NCI-H1694 (cell line): Measurements from ENCODE around the gene C10orf90.

Experiments used
- DNase-seq: peaks from one replicate; lab custom pipeline; 2025; lab: John Stamatoyannopoulos, UW

The C10orf90 gene

DNA sequence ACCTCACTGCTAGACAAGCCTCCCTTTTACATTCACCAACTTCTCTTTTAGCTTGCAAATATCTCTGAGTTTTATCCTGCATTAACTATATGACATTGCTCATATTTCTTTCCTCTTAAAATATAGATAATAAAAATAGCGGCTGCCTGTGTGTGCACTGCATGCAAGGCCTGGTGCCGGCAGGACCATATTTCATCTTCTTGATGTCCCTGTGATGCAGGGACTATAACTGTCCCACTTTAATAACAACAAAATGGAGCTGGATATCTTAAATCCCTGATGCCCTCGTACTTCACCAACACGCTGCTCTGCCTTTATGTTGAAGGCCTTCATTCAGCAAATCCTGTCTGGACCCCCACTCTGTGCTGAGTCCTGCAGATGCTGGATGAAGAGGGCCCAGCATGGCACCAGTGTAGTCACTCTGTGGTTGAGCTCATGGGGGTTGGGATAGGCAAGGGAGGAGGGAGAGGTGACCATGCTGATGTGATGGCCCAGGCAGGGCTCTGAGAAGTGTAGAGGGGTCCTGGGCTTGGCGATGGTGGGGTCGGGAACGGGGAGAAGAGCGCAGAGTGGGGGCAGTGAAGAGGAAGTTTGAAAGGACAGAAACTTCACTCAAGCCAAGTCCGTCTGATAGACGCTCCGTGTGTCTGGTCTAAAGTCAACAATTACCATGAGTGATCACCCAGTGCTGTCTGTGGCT is 40.4 kb downstream of the C10orf90 start:
- no peak for DNase-seq

DNA sequence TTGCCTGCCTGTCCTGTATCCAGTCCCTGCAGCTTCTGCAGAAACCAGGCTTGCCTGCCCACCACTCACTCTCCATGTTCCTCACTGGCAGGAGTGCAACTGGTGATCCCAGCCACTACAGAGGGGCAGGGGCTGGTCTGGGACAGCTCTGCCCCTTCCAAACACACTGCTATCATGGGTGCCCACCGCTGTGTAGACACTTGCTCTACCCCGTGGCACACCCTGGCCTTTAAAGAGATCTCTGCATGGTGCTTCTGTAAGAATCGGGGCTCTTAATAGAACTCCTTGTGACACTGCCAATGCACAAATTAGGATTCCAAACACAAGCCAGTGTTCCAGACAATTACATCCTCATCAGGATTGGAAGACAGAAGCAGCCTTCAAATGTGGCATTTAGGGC is 41.7 kb downstream of the C10orf90 start:
- no peak for DNase-seq

DNA sequence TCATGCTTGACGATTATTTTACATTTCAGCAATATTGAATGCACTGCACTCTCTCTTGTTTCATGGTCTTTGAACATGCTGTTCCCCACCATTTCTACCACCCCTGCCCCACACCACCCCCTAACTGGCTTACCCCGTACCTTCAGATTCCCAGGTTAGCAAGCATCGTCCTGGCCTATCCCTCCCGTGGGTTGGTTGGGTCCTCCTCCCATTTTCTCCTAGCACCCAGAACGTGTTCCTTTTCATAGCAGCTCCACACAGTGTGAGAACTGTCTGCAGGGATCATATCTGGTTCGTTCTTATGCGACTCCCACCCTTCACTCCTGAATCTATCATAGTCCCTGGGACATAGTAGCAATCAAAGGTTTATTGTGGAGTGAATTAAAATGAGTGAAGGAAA is 48.6 kb downstream of the C10orf90 start:
- DNase-seq = no peak

DNA sequence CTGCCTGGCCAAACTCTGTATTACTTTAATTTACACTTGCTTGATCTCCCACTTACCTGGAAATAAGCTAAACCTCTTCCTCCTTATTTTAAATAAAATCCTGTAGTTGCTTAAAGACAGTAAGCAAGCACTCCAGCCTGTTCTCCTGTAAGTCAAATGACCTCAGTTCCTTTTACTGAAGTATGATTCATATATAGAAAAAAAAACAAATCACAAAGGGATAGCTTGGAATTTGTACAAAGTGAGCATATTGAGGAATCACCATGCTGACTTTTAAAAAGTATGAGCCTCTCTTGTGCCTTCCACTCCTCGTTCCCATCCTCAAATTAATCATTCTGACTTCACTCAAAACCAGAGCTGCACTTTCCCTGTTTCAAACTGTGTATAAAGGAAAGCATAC is 52.0 kb downstream of the C10orf90 start:
- no peak for DNase-seq

DNA sequence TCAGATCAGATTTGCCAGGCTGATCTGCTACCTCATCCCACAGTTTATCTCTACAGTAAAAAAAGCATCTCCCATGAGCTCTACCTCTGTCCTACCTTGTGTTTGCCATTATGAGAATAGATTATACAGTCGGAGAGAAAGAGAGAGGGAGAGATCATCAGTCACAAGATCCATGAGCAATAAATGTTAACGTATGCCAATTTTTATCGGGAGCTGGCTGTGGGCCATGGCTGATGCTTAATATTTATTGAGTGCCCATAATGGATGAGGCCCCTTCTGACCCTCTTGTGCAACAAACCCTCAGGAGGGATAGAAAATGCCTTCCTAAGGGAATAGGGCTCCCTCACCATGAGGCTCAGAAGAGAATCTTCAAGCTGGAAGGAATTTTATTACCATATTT is 52.8 kb downstream of the C10orf90 start:
- no peak for DNase-seq

DNA sequence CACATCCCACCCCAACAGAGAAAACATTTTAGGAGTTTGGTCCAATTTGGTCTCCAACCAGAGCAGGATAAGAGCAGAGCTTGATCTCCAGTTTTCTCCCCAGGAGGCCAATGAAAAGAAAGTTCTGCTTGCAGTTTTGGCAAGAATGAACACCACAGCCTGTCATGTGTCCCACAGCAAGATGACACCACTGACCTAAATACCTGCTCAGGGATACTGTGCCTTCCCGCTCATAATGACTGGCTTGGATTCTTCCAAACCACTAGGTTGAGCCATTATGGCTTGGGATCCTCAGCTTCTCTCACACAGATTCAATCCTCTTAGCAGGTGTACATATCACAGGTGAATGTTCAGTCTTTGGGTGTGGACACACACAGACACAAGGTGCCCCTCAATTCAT is 53.3 kb downstream of the C10orf90 start:
- no peak for DNase-seq

DNA sequence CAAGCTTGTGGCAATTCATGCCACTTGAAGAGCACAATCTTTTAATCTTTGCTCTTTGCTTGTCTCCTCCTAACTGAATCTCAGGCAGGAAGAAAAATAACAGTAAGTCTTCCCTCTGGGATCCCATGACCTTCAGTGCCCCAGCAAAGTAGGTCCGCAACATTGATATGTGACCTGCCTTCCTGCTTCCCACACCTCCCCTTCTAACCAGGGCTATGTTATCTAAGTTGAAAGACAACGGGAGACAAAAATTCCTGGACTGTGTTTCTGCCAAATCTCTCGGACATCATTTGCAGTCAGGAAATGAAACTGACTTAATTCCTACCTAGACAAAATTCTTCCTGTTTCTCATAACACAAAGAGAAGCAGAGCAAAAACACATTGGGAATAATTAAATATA is 53.8 kb downstream of the C10orf90 start:
- no peak for DNase-seq

DNA sequence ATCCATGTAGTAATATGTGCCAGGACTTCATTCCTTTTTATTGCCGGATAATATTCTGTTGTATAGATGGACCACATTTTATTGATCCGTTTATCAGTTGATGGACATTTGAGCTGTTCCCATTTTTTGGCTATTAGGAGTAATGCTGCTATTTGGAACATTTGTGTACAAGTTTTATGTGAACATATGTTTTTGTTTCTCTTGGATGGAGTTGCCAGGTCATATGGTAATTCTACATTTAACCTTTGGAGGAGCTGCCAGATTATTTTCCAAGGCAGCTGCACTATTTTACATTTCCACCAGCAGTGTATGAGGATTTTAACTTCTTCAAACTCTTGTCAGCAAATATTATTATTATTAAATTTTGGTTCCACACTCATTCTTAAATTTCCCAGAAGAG is 59.2 kb downstream of the C10orf90 start:
- no peak for DNase-seq

DNA sequence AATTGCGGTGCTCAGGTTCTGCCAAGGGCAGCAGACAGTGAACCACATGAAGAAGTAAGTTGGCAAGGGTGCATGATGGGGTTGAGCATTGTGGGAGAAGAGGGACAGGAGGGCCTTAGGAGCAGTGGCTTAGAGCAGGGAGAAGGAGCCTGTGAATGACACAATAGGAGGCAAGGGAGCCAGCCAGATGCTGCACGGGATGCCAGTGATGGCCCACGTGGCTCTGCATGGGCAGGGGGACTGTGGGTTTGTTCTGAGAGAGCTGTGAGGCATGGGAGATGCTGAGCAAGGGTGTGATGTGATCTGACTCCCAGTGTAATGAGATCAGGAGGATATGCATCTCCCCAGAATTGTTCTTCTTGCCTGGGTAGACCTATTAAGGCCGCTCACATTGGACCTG is 60.9 kb downstream of the C10orf90 start:
- no peak for DNase-seq

DNA sequence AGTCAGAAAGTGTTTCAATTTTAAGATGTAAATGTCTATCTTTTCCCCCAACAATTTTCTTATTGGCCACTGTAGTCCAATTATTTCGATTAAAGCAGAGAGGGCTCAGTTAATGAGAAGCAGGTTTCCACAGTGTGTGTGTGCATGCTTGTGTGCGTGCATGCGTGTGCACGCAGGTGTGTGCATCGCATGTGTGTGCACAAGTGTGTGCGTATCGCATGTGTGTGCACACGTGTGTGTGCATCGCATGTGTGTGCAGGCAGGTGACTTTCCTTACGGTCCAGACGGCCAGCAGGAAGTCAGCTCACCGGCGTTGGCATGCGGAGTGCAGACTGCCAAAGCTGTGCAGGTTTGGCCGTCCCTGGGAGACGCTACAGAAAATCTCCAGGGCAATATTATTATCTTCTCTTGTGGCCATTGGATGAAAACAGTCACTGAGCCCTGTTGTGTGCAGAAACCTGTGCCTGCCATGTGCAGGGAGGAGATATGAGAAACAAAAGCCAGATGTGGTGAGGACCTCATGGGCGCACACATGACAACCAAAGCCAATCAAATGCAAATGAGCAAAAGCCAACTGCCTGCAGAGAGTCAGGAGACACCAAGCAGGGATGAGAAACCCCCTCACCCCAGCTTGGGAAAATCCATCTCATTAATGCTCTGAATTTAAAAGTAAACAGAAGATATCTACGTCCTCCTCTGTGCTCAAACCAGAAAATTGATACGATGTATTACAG is 70.4 kb downstream of the C10orf90 start:
- no peak for DNase-seq

DNA sequence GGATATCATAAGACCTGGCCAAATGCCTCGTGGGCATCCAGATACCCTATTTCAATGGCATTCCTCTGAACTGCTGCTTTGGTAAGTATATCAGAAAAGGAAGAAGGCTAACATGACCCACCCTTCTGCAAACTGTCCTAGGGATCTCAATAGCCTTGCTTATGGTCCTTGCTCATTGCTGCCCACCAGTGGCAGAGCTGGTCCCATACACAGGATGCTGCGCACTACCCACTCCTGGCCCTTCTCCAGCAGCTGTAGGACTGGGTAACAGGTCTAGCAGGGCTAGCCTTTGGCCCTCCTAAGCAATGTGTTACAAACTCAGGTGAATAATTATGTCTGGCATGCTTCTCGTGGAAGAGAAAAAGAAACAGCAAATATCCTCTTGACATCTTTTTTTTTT is 72.5 kb downstream of the C10orf90 start:
- DNase-seq = peak; percentile 4

DNA sequence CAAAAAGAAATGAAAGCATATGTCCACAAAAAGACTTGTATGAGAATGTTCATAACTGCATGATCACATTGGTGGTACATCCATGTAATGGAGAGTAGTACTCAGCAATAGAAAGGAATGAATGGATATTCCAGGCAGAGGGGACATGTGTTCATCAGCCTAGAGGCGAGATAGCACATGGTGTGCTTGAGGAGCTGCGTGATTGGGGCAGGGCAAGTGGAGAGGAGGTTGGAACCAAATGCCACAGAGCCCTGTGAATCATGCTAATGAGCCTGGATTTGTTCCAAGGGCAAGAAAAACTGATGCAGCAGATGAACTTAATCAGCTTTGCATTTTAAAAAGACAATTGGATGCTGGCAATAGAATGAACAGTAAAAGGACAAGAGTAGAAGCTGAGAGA is 73.3 kb downstream of the C10orf90 start:
- DNase-seq = no peak

DNA sequence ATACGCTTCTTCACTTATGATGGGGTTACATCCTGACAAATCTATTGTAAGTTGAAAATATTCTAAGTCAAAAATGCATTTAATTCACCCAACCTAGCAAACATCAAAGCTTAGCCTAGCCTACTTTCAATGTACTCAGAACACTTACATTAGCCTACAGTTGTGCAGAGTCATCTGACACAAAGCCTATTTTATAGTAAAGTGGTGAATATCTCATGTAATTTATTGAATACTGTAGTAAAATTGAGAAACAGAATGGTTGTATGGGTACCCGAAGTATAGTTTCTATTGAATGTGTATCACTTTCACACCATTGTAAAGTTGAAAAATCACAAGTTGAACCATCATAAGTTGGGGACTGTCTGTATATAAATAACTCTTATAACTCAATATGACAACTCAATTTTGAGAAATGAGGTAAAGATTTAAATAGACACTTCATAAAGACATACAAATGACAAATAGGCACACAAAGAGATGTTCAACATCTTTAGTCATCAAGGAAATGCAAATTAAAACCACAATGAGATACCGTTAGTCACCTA is 73.9 kb downstream of the C10orf90 start:
- DNase-seq = no peak

DNA sequence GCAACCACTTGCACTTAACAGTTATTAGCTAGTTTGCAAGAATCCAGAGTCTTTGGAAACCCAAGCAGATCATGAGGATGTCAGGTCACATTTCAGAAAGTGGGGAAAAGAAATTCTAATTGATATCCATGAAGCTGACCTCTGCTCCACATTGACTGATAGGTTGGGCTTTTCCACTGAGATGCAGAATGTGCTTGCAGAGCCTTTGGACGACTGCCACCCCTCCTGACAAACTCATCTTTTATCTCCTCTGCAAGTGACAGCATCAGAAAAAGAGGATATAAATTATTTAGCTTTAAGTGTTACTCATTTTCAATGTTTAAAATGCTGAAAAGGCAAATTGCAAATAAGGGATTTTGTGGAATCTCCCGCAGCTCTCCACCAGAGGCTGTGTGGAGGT is 75.3 kb downstream of the C10orf90 start:
- DNase-seq = no peak

DNA sequence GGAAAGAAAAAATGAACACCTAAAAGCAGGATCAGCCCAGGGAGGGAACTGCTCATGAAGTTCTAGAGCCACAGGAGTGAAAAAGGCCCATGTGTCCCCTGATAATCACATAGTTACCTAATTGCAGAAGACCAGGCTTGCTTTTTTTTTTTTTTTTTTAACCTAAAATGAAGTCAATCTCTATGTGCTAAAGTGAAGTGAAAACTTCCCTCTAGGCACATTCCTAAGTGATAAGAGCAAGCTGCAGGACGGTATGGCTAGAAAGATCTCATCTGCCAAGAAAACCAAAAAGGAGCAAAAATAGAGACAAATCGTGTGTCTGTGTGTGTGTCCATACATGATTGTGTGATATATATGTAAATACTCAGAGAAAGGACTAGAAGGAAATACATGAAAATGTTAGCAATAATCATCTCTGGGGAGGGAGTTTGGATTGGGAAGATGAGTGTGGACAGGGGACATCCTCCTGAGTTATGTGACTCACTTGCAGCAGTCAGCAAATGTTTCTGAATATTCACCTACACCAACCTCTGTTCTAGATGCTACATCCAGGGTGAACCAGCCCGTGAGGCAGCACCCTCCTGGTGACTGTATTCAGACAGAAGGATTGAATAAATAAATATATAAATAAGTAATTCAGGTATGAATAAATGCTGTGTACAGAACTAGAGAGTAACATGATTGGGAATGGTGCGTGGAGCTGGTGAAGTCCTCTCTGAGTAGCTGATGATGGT is 76.4 kb downstream of the C10orf90 start:
- no peak for DNase-seq

DNA sequence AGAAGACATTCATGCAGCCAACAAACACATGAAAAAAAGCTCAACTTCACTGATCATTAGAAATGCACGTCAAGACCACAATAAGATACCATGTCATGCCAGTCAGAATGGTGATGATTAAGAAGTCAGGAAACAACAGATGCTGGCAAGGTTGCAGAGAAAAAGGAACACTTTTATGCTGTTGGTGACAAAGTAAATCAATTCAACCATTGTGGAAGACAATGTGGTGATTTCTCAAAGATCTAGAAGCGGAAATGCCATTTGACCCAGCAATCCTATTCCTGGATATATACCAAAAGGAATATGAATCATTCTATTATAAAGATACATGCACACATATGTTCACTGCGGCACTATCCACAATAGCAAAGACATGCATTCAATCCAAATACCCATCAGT is 77.6 kb downstream of the C10orf90 start:
- no peak for DNase-seq

DNA sequence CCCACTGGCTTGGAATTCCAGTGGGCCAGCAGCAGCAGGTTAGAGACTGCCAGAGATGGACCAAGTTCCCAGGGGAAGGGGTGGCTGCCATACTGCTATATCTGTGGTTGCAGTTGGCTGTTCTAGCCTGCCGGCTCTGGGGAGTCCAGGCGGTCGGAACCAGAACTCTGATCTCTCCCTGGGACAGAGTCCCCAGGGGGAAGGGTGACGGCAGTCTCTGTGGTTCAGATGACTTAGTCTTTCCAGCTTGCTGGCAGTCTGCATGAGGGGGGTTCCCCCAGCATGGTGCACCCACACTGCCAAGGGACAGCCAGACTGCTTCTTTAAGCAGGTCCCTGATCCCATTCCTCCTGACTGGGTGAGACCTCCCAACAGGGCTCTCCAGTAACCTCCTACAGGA is 82.5 kb downstream of the C10orf90 start:
- no peak for DNase-seq

DNA sequence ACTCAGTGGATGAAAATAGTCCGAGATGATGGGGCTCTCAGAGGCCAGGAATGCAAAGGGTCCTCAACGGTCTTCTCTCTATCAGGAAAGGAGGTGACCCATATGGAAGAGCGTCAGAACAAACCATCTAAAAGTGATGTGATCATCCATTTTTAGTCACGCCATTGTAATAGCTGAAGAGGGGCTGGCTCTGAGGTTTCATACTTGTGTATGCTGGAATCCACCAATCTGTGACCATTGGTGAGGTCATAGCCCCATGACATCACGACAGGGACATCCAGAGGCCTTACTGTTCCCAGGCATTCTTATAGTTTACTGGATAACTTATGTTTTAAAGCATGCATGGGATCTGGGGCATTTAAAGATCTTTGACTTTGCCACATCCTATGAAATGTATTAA is 83.6 kb downstream of the C10orf90 start:
- DNase-seq = no peak

DNA sequence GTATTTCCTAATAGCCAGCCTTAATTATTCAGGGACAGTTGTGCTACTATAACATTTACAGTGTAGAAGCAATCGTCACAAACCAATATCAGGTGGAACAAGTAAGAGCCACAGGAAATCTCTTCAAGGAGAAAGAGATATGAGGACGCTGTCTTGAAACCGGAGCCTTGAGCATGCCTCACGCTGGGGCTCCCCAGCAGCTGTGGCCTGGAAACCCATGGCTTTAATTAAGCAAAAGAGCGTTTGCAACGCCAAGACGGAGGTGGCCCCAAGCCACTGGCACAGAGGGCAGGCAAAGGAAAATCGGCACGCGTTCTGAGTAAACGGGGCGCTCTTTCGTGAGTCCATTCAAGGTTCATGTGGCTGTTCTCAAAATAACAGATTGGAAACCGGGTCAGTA is 84.4 kb downstream of the C10orf90 start:
- DNase-seq = no peak

DNA sequence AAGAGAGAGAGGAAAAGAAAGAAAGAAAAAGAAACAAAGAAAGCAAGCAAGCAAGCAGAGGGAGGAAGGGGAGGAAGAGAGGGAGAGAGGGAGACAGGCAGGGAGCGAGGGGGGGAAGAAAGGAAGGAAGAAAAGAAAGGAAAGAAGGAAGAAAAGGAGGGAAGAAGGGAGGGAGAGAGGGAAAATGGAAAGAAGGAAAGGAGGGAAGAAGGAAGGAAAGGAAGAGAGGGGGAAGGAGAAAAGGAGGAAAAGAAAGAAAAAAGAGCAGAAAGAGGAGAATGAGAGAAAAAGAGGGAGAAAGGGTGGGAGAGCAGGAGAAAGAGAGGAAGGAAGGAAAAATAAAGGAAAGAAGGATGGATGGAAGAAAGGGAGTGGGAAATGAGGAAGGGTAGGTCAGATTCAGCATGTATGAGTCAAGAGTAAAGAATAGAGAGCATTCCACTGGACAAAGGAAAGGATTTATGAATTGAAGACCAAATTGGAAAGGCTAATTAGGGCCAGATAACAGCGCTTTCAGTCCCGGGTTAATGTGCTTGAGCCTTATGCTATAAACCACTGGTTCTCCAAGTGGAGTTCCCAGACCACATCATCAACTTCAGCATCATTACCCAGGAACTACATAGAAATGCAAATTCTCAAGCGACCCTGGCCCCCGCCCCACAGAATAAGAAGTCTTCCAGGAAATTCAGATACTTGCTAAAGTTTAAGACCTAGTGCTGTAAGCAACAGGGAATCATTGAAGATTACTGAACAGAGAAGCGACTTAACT is 85.1 kb downstream of the C10orf90 start:
- DNase-seq = no peak

DNA sequence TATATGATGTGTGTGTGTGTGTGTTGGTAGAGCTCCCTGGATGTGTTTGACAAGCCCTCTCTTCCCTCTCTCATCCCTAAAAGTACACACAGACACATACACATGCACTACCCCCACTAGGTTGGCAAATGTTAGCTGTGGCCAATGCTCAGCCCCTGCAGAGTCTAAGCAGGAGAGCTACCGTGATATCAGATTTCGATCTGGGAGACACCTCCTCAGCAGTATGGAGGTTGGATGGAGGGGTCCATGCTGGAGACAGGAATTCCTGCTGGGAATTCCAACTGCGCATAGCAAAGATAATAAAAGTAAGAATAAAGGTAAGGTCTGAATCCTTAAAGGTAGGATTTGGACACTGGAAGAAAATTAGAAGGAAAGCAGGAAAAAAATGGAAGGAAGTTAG is 85.7 kb downstream of the C10orf90 start:
- DNase-seq = no peak

DNA sequence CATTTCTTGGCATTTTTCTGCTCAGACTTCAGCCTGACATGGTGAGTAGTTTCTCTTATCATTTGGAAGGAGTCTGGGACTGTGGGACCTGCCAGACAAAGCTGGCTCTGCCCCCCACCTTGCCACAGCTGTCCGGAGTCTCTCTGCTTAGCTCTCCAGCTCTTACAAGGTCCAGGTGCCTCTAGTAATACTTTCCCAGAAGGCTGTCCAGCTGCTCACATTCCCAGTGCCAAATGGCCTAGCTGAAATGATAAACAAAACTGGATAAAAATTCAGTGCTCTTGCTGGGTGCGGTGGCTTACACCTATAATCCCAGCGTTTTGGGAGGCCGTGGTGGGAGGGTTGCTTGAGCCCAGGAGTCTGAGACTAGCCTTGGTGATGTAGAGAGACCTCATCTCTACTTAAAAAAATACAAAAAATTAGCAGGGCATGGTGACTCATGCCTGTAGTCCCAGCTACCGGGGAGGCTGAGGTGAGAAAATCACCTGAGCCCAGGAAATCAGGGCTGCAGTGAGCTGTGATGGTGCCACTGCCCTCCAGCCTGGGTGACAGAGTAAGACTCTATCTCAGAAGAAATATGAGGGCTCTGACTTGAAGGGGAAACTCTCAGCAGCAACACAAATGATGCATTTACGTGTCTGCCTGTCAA is 86.8 kb downstream of the C10orf90 start:
- no peak for DNase-seq
